ENCODE measurements around the gene ETFA. TPM values are rescaled to one million over a fixed set of nuclear protein-coding genes. Genes with fewer than 3 reads are reported as not detected.

Gene ETFA
- total and polyA plus RNA-seq, 10 of the 15 experiments (the other 5 are each of a cell fraction or from before 2014, with no cell fraction given), result 114 to 331 (median 152) TPM

DNA sequence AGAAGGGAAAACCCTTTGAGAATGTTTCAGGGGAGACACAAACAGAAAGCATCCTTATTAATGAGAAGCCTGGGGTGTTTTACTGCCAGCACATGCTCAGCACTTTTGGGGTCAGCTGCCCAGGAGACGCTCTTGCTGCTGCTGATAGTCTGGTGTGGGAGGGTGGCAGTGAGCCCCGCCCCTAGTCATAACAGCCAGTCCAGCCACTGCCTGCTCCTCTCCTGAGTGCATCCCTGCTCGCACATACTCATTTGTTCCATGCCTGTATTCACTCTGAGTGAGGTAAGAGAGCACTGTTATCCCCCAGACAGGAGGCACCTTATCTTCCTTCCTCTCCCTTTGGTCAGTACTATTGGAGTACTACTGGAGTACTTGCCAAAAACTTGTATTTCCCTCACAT is 101.3 kb downstream of the ETFA start:
- Histone ChIP-seq H3K4me2 (ENCODE audit: control insufficient read depth, insufficient read depth) (no peak overlapping the region), H3K79me2 (ENCODE audit: control insufficient read depth, insufficient read depth, low read length) (no peaks in the 10 kb centered on the region), H3K9ac (ENCODE audit: control insufficient read depth, insufficient read depth, low read length) (no peak overlapping the region), H3K36me3 (ENCODE audit: control insufficient read depth in 2 of 2, insufficient read depth in 2 of 2, low read length in 1 of 2) (peaks cover 15 to 17% of the 10 kb centered on the region in 2 experiments), H3K4me3 (no peak overlapping the region), H3K9me3 (replicated peaks; ENCODE audit: control insufficient read depth, insufficient read depth, low read length) (no peaks in the 10 kb centered on the region), H3K4me1 (ENCODE audit: control insufficient read depth, insufficient read depth, low read length) (no peaks in the 10 kb centered on the region), H3K27me3 (replicated peaks in 1 of 2; ENCODE audit: control insufficient read depth in 2 of 2, insufficient read depth in 2 of 2, low read length in 1 of 2) (no peaks in the 10 kb centered on the region), H4K20me1 (ENCODE audit: control insufficient read depth, insufficient read depth) (no peaks in the 10 kb centered on the region), H2AFZ (ENCODE audit: control insufficient read depth, low read depth, low read length) (no peak overlapping the region), H3K27ac (ENCODE audit: control insufficient read depth, insufficient read depth) (no peak overlapping the region)
- POLR2A ChIA-PET, result no interaction called here
- in situ Hi-C loops (cut with MboI) (no loop called here), intact Hi-C loops (cut with micrococcal nuclease; ENCODE audit: unreplicated experiment) (no loop called here)
- no TSS peak for BruUV-seq (replicated peaks)
- CTCF ChIA-PET, result no interaction called here
- ATAC-seq, result no peak
- DNase-seq (ENCODE audit: low read depth, low spot score), result no peak
- TF ChIP-seq CREB1 (IDR thresholded peaks at IDR 0.05; ENCODE audit: low read depth) (no peak), LARP7 (IDR thresholded peaks at IDR 0.05) (no peak), RB1 (IDR thresholded peaks at IDR 0.05; ENCODE audit: borderline replicate concordance) (no peak), MTA3 (IDR thresholded peaks at IDR 0.05; ENCODE audit: borderline replicate concordance, low read length) (no peak), FOXK2 (IDR thresholded peaks at IDR 0.05) (no peak), BMI1 (IDR thresholded peaks at IDR 0.05; ENCODE audit: borderline replicate concordance) (no peak), SRF (IDR thresholded peaks at IDR 0.05; ENCODE audit: low read depth in 2 of 2, low read length in 2 of 2) (no peak), CHD1 (IDR thresholded peaks at IDR 0.05; ENCODE audit: low read depth, low read length) (no peak), RELA (IDR thresholded peaks at IDR 0.05; ENCODE audit: borderline replicate concordance, partially characterized antibody) (no peak)
- TF ChIP-seq, protein P1, sequence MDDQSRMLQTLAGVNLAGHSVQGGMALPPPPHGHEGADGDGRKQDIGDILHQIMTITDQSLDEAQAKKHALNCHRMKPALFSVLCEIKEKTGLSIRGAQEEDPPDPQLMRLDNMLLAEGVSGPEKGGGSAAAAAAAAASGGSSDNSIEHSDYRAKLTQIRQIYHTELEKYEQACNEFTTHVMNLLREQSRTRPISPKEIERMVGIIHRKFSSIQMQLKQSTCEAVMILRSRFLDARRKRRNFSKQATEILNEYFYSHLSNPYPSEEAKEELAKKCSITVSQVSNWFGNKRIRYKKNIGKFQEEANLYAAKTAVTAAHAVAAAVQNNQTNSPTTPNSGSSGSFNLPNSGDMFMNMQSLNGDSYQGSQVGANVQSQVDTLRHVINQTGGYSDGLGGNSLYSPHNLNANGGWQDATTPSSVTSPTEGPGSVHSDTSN (IDR thresholded peaks at IDR 0.05; ENCODE audit: insufficient replicate concordance, low read depth, low read length), result no peak
- TF ChIP-seq, protein P2, sequence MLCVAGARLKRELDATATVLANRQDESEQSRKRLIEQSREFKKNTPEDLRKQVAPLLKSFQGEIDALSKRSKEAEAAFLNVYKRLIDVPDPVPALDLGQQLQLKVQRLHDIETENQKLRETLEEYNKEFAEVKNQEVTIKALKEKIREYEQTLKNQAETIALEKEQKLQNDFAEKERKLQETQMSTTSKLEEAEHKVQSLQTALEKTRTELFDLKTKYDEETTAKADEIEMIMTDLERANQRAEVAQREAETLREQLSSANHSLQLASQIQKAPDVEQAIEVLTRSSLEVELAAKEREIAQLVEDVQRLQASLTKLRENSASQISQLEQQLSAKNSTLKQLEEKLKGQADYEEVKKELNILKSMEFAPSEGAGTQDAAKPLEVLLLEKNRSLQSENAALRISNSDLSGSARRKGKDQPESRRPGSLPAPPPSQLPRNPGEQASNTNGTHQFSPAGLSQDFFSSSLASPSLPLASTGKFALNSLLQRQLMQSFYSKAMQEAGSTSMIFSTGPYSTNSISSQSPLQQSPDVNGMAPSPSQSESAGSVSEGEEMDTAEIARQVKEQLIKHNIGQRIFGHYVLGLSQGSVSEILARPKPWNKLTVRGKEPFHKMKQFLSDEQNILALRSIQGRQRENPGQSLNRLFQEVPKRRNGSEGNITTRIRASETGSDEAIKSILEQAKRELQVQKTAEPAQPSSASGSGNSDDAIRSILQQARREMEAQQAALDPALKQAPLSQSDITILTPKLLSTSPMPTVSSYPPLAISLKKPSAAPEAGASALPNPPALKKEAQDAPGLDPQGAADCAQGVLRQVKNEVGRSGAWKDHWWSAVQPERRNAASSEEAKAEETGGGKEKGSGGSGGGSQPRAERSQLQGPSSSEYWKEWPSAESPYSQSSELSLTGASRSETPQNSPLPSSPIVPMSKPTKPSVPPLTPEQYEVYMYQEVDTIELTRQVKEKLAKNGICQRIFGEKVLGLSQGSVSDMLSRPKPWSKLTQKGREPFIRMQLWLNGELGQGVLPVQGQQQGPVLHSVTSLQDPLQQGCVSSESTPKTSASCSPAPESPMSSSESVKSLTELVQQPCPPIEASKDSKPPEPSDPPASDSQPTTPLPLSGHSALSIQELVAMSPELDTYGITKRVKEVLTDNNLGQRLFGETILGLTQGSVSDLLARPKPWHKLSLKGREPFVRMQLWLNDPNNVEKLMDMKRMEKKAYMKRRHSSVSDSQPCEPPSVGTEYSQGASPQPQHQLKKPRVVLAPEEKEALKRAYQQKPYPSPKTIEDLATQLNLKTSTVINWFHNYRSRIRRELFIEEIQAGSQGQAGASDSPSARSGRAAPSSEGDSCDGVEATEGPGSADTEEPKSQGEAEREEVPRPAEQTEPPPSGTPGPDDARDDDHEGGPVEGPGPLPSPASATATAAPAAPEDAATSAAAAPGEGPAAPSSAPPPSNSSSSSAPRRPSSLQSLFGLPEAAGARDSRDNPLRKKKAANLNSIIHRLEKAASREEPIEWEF (IDR thresholded peaks at IDR 0.05; ENCODE audit: insufficient replicate concordance, low read depth, low read length), result no peak
- TF ChIP-seq, protein P3, sequence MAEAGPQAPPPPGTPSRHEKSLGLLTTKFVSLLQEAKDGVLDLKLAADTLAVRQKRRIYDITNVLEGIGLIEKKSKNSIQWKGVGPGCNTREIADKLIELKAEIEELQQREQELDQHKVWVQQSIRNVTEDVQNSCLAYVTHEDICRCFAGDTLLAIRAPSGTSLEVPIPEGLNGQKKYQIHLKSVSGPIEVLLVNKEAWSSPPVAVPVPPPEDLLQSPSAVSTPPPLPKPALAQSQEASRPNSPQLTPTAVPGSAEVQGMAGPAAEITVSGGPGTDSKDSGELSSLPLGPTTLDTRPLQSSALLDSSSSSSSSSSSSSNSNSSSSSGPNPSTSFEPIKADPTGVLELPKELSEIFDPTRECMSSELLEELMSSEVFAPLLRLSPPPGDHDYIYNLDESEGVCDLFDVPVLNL (IDR thresholded peaks at IDR 0.05; ENCODE audit: low read depth, low read length), result no peak
- TF ChIP-seq, protein P4, sequence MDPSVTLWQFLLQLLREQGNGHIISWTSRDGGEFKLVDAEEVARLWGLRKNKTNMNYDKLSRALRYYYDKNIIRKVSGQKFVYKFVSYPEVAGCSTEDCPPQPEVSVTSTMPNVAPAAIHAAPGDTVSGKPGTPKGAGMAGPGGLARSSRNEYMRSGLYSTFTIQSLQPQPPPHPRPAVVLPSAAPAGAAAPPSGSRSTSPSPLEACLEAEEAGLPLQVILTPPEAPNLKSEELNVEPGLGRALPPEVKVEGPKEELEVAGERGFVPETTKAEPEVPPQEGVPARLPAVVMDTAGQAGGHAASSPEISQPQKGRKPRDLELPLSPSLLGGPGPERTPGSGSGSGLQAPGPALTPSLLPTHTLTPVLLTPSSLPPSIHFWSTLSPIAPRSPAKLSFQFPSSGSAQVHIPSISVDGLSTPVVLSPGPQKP (IDR thresholded peaks at IDR 0.05; ENCODE audit: low read depth, low read length), result no peak
- SMC1A ChIA-PET (ENCODE audit: uncharacterized antibody, unreplicated experiment), result no interaction called here
- RAD21 ChIA-PET (ENCODE audit: unreplicated experiment), result no interaction called here
- 98% methylated on average over 3 of the region's 3 CpGs for WGBS (ENCODE audit: insufficient coverage, insufficient replicate concordance, low lambda C conversion rate, missing lambda C conversion rate)
- no peak for FAIRE-seq

Measured in GM12878 (cell line).